H1 (cell line): ENCODE measurements around the gene SHC3. TPM values are rescaled to one million over a fixed set of nuclear protein-coding genes. Genes with fewer than 3 reads are reported as not detected.

Source experiments
- HDAC2 ChIP-seq, 2 experiments: fragments of 300-600 bp in 1 of 2; sonication (generic) in 1 of 2; IDR thresholded peaks; 2 replicates each; pipeline ENCODE4 v1.6.1; 2011 to 2012; ENCODE audit warnings: low read depth in 2 of 2, low read length in 2 of 2, mild to moderate bottlenecking in 2 of 2, moderate library complexity in 2 of 2, borderline replicate concordance in 1 of 2, inconsistent platforms in 1 of 2
- SIRT6 ChIP-seq: IDR thresholded peaks from one replicate; pipeline ENCODE4 v1.7.1; 2012; ENCODE audit warnings: low read length, inconsistent platforms
- SUZ12 ChIP-seq: fragments of 200-600 bp; sonication (generic); IDR thresholded peaks from 2 replicates; pipeline ENCODE4 v1.6.1; 2012; ENCODE audit warnings: mild to moderate bottlenecking, inconsistent platforms, low read length, moderate library complexity, mixed read lengths
- polyA plus RNA-seq, 7 experiments: library from polyadenylated mRNA; depleted of rRNA in 3 of 7; stranded (reverse) in 5 of 7; unstranded in 2 of 7; fragments of >200 nt in 5 of 7; fragments of 200-250 nt in 2 of 7; gene quantifications; 1 replicate in 5 of 7; 2 replicates in 1 of 7; 4 replicates in 1 of 7; pipeline versions ENCODE4 v1.2.1 to v1.2.3, GENCODE V29; 2011 to 2013; ENCODE audit warnings: missing spikeins in 2 of 7, mixed read lengths in 2 of 7
- total RNA-seq: library from RNA; stranded (reverse); fragmentation: NEBNext Ultra II Directional; extraction: Animal tissue kit (Norgen Biotek cat#: 25700); gene quantifications from 2 replicates; pipeline ENCODE4 v1.2.1, GENCODE V29; 2021

SHC3 gene
- total and polyA plus RNA-seq, 2 of the 8 experiments (the other 6 are each of a cell fraction or from before 2014, with no cell fraction given): 1.4 to 7.1 TPM

DNA sequence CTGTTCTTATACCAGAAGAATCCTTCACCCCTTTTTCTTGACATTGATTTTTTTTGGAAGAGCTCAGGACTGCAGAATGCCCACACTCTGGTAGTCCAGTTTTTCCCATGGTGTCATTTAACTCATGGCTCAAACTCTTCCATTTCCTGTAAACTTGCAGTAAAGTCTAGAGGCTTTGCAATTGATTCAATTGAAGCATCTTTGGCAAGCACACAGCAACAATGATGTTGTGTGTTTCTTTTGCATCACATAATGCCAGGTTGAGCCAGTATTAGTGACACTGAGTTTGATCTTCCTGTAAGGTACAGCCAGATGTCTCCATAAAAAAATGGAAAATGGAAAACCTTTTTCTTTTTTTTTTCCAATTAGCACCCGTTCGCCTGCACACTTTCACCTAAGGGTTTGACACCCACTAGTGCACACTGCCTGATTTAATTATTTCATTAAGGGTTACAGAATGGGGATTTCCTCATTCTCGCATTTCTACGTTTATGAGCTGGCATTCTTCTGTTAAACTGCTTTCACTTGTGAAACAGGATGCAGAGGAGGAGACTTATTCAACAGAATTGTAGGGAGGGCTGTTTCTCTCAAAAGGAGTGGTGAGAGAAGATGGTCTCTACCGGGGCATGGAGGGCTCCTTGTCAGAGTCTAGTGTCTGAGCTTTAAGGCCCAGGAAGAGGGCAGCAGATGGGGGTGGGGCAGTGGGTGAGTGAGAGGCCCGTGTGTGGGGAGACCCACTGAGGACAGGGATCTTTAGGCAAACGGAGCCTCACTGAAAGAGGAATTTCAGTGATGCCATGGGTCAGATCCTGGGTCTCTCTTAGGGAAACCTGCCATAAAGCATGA is 189.6 kb downstream of the SHC3 start (continued):
- TF ChIP-seq HDAC2 (IDR thresholded peaks at IDR 0.05; ENCODE audit: borderline replicate concordance in 1 of 2, low read depth in 2 of 2, low read length in 2 of 2) (no peak), SIRT6 (no peak), SUZ12 (no peak)
